ENCODE data around the gene CHRNB4.

CHRNB4 gene

DNA sequence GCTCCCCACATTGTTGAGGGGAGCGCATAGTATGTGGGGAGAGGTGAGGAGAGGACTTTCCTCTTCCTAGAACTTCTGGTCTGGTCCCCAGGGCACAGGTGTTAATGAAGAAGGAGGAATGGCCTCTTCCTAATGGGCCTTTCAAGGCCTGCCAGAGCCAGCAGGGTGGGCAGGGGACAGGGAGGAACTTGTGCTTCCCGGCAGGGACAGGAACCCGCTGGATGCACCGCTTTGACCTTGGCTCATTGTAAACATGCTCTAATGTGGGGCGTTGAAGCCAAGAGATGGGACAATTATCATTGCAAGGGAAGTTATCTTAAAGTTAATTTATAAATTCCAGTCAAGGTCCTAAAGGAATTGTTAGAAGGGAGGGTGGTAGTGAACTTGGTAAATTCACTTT, 21.0 kb upstream of the CHRNB4 start:
- no peaks in the 10 kb centered on the region for H3K9me3 ChIP-seq (ENCODE audit: control insufficient read depth, insufficient read depth, low read depth, low read length)
- no peak overlapping the region for H3K4me3 ChIP-seq (ENCODE audit: low read depth, low read length)
- no peaks in the 10 kb centered on the region for H3K36me3 ChIP-seq (ENCODE audit: control insufficient read depth in 2 of 2, insufficient read depth in 1 of 2, low read length in 2 of 2)
- ChIA-PET POLR2A (no interaction called here), CTCF (no interaction called here)
- TF ChIP-seq, protein P1, sequence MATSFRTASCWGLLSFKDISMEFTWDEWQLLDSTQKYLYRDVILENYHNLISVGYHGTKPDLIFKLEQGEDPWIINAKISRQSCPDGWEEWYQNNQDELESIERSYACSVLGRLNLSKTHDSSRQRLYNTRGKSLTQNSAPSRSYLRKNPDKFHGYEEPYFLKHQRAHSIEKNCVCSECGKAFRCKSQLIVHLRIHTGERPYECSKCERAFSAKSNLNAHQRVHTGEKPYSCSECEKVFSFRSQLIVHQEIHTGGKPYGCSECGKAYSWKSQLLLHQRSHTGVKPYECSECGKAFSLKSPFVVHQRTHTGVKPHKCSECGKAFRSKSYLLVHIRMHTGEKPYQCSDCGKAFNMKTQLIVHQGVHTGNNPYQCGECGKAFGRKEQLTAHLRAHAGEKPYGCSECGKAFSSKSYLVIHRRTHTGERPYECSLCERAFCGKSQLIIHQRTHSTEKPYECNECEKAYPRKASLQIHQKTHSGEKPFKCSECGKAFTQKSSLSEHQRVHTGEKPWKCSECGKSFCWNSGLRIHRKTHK (tag by site-specific recombination; IDR thresholded peaks at IDR 0.05), result no peak
- TF ChIP-seq HOXD13 (CRISPR knock-in tag; IDR thresholded peaks at IDR 0.05; ENCODE audit: borderline replicate concordance) (no peak), REPIN1 (tag by site-specific recombination; IDR thresholded peaks at IDR 0.05; ENCODE audit: low read depth) (no peak), ELK4 (IDR thresholded peaks at IDR 0.05; ENCODE audit: borderline replicate concordance, low read depth, low read length) (no peak), ZNF16 (tag by site-specific recombination; IDR thresholded peaks at IDR 0.05; ENCODE audit: low read depth) (no peak)
- TF ChIP-seq, protein P2, sequence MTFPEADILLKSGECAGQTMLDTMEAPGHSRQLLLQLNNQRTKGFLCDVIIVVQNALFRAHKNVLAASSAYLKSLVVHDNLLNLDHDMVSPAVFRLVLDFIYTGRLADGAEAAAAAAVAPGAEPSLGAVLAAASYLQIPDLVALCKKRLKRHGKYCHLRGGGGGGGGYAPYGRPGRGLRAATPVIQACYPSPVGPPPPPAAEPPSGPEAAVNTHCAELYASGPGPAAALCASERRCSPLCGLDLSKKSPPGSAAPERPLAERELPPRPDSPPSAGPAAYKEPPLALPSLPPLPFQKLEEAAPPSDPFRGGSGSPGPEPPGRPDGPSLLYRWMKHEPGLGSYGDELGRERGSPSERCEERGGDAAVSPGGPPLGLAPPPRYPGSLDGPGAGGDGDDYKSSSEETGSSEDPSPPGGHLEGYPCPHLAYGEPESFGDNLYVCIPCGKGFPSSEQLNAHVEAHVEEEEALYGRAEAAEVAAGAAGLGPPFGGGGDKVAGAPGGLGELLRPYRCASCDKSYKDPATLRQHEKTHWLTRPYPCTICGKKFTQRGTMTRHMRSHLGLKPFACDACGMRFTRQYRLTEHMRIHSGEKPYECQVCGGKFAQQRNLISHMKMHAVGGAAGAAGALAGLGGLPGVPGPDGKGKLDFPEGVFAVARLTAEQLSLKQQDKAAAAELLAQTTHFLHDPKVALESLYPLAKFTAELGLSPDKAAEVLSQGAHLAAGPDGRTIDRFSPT (tag by site-specific recombination; IDR thresholded peaks at IDR 0.05), result no peak
- no peak overlapping the region for H3K27ac ChIP-seq (ENCODE audit: extremely low read depth, low read depth, low read length)
- H3K4me1 ChIP-seq (ENCODE audit: control insufficient read depth, insufficient read depth, low read length), result no peaks in the 10 kb centered on the region

- Histone ChIP-seq H3K9me3 (ENCODE audit: control insufficient read depth, insufficient read depth, low read depth, low read length) (no peaks in the 10 kb centered on the region), H3K4me1 (ENCODE audit: control insufficient read depth, insufficient read depth, low read length) (no peaks in the 10 kb centered on the region), H3K27ac (ENCODE audit: extremely low read depth, low read depth, low read length) (no peak overlapping the region), H3K4me3 (ENCODE audit: low read depth, low read length) (no peak overlapping the region), H3K36me3 (ENCODE audit: control insufficient read depth in 2 of 2, insufficient read depth in 1 of 2, low read length in 2 of 2) (no peaks in the 10 kb centered on the region)
- TF ChIP-seq, protein P3, sequence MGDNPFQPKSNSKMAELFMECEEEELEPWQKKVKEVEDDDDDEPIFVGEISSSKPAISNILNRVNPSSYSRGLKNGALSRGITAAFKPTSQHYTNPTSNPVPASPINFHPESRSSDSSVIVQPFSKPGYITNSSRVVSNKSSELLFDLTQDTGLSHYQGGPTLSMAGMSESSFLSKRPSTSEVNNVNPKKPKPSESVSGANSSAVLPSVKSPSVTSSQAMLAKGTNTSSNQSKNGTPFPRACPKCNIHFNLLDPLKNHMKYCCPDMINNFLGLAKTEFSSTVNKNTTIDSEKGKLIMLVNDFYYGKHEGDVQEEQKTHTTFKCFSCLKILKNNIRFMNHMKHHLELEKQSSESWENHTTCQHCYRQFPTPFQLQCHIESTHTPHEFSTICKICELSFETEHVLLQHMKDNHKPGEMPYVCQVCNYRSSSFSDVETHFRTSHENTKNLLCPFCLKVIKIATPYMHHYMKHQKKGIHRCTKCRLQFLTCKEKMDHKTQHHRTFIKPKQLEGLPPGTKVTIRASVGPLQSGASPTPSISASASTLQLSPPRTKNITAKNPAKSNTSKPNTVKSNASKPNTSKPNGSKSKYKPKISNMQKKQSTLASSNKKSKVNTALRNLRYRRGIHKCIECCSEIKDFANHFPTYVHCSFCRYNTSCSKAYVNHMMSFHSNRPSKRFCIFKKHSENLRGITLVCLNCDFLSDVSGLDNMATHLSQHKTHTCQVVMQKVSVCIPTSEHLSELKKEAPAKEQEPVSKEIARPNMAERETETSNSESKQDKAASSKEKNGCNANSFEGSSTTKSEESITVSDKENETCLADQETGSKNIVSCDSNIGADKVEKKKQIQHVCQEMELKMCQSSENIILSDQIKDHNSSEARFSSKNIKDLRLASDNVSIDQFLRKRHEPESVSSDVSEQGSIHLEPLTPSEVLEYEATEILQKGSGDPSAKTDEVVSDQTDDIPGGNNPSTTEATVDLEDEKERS (tag by site-specific recombination; IDR thresholded peaks at IDR 0.05), result no peak
- TF ChIP-seq ZNF366 (tag by site-specific recombination; conservative IDR thresholded peaks at IDR 0.05) (no peak), ZNF623 (tag by site-specific recombination; IDR thresholded peaks at IDR 0.05) (no peak), ZNF521 (tag by site-specific recombination; IDR thresholded peaks at IDR 0.05) (no peak), ZNF2 (tag by site-specific recombination; IDR thresholded peaks at IDR 0.05) (no peak), KLF9 (tag by site-specific recombination; IDR thresholded peaks at IDR 0.05; ENCODE audit: low read depth) (no peak), ZNF837 (tag by site-specific recombination; IDR thresholded peaks at IDR 0.05) (no peak), ZNF48 (tag by site-specific recombination; IDR thresholded peaks at IDR 0.05) (no peak), ZNF529 (tag by site-specific recombination; IDR thresholded peaks at IDR 0.05; ENCODE audit: insufficient replicate concordance) (no peak), ZNF626 (tag by site-specific recombination; IDR thresholded peaks at IDR 0.05) (no peak), ZBTB11 (tag by site-specific recombination; conservative IDR thresholded peaks at IDR 0.05; ENCODE audit: low read depth) (no peak)
- TF ChIP-seq, protein P4, sequence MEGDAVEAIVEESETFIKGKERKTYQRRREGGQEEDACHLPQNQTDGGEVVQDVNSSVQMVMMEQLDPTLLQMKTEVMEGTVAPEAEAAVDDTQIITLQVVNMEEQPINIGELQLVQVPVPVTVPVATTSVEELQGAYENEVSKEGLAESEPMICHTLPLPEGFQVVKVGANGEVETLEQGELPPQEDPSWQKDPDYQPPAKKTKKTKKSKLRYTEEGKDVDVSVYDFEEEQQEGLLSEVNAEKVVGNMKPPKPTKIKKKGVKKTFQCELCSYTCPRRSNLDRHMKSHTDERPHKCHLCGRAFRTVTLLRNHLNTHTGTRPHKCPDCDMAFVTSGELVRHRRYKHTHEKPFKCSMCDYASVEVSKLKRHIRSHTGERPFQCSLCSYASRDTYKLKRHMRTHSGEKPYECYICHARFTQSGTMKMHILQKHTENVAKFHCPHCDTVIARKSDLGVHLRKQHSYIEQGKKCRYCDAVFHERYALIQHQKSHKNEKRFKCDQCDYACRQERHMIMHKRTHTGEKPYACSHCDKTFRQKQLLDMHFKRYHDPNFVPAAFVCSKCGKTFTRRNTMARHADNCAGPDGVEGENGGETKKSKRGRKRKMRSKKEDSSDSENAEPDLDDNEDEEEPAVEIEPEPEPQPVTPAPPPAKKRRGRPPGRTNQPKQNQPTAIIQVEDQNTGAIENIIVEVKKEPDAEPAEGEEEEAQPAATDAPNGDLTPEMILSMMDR (tag by site-specific recombination; IDR thresholded peaks at IDR 0.05), result no peak
- TF ChIP-seq, protein P5, sequence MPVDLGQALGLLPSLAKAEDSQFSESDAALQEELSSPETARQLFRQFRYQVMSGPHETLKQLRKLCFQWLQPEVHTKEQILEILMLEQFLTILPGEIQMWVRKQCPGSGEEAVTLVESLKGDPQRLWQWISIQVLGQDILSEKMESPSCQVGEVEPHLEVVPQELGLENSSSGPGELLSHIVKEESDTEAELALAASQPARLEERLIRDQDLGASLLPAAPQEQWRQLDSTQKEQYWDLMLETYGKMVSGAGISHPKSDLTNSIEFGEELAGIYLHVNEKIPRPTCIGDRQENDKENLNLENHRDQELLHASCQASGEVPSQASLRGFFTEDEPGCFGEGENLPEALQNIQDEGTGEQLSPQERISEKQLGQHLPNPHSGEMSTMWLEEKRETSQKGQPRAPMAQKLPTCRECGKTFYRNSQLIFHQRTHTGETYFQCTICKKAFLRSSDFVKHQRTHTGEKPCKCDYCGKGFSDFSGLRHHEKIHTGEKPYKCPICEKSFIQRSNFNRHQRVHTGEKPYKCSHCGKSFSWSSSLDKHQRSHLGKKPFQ (tag by site-specific recombination; IDR thresholded peaks at IDR 0.05), result no peak
- CTCF ChIA-PET, result interaction anchor here (1.0 kb wide), 1 partner anchor 10 kb away, joined by 3 read pairs; no protein-coding TSS in a partner anchor
- POLR2A ChIA-PET, result no interaction called here
Observed at GRCh38 chr15:78661001-78661400, 20.0 kb upstream of the CHRNB4 start.

Data from HEK293 (cell line).